Nephron progenitor cell (in vitro differentiated cells): ENCODE measurements around the gene DPEP2.
A peak's percentile ranks its signal among the peaks of the same experiment; 100 is the strongest.
"Not testable (repeated sequence)": the region's sequence is repeated elsewhere in the genome, so short reads cannot be mapped to it uniquely, and the experiment has no call there.

Experiments used
- DNase-seq: peaks from one replicate; pipeline ENCODE4 v3.0.0; 2021
- H3K27ac Mint-ChIP-seq: 2 replicates; pipeline ENCODE4 v1.8.0; 2021; ENCODE audit warnings: mild to moderate bottlenecking, moderate library complexity, mixed read lengths
- H3K27me3 Mint-ChIP-seq: 2 replicates; pipeline ENCODE4 v1.8.0; 2021; ENCODE audit warnings: mild to moderate bottlenecking, low read depth, mixed read lengths; ENCODE audit not compliant: poor library complexity
- H3K36me3 Mint-ChIP-seq: 2 replicates; pipeline ENCODE4 v1.8.0; 2021; ENCODE audit warnings: low read depth, mixed read lengths
- H3K4me1 Mint-ChIP-seq: 2 replicates; pipeline ENCODE4 v1.8.0; 2021; ENCODE audit warnings: mixed read lengths
- H3K4me3 Mint-ChIP-seq: 2 replicates; pipeline ENCODE4 v1.8.0; 2021; ENCODE audit warnings: mild to moderate bottlenecking, moderate library complexity, mixed read lengths
- H3K9me3 Mint-ChIP-seq: 2 replicates; pipeline ENCODE4 v1.8.0; 2021; ENCODE audit warnings: mild to moderate bottlenecking, moderate library complexity, mixed read lengths
- TF ChIP-seq, protein P1 (sequence below): fragments of 200-600 bp; sonication (generic); IDR thresholded peaks from 2 replicates; pipeline ENCODE4 v1.5.0; 2021; ENCODE audit warnings: antibody characterized with exemption

Gene DPEP2

DNA sequence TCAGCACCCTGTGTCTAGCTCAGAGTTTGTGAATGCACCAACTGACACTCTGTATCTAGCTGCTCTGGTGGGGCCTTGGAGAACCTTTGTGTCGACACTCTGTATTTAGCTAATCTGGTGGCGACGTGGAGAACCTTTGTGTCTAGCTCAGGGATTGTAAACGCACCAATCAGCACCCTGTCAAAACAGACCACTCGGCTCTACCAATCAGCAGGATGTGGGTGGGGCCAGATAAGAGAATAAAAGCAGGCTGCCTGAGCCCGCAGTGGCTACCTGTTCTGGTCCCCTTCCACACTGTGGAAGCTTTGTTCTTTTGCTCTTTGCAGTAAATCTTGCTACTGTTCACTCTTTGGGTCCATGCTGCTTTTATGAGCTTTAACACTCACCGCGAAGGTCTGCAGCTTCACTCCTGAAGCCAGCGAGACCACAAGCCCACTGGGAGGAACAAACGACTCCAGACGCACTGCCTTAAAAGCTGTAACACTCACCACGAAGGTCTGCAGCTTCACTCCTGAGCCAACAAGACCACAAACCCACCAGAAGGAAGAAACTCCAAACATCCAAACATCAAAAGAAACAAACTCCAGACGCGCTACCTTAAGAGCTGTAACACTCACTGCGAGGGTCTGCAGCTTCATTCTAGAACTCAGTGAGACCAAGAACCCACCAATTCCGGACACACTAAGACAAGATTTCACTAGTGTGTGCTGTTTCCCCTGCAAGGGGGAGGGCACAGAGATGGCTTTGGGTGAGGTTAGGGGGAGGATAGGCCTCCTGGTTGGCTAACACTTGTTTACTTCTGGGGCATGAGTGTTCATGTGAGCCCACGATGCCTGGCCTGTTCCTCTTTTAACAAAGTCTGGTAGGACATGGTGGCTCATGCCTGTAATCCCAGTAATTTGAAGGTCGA lies at the start of gene DPEP2:
Gene DPEP2 (minus strand): TSS at position 706 of the 910 bp plus-strand sequence. CDS start 6,272 bp downstream, outside the sequence.
- Mint-ChIP-seq H3K4me1 (peaks cover 23% of the 10 kb centered on the region), H3K27ac (peak within 1 kb of the TSS; percentile 64)
- DNase-seq = not testable (repeated sequence)

GRCh38 chr16:68047987-68048386 lies 48.7 kb upstream of the DPEP2 start:
- TF ChIP-seq, protein P1, sequence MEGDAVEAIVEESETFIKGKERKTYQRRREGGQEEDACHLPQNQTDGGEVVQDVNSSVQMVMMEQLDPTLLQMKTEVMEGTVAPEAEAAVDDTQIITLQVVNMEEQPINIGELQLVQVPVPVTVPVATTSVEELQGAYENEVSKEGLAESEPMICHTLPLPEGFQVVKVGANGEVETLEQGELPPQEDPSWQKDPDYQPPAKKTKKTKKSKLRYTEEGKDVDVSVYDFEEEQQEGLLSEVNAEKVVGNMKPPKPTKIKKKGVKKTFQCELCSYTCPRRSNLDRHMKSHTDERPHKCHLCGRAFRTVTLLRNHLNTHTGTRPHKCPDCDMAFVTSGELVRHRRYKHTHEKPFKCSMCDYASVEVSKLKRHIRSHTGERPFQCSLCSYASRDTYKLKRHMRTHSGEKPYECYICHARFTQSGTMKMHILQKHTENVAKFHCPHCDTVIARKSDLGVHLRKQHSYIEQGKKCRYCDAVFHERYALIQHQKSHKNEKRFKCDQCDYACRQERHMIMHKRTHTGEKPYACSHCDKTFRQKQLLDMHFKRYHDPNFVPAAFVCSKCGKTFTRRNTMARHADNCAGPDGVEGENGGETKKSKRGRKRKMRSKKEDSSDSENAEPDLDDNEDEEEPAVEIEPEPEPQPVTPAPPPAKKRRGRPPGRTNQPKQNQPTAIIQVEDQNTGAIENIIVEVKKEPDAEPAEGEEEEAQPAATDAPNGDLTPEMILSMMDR = no peak
- Mint-ChIP-seq H3K36me3 (peaks cover 55% of the 10 kb centered on the region), H3K4me3 (no peak overlapping the region), H3K27ac (no peak overlapping the region), H3K27me3 (no peaks in the 10 kb centered on the region), H3K9me3 (no peaks in the 10 kb centered on the region), H3K4me1 (no peaks in the 10 kb centered on the region)
- DNase-seq = no peak

More for the DNA sequence above, at the start of gene DPEP2:
- not testable (repeated sequence) for H3K27me3 Mint-ChIP-seq, H3K36me3 Mint-ChIP-seq, H3K9me3 Mint-ChIP-seq, H3K4me3 Mint-ChIP-seq

- Mint-ChIP-seq H3K4me1 (no peaks in the 10 kb centered on the region), H3K4me3 (no peak overlapping the region), H3K9me3 (no peaks in the 10 kb centered on the region), H3K27me3 (no peaks in the 10 kb centered on the region), H3K36me3 (peaks cover 43% of the 10 kb centered on the region), H3K27ac (peak overlapping the region; percentile 36)
- TF ChIP-seq, protein P1 = no peak
- no peak for DNase-seq
These were observed 46.8 kb upstream of the DPEP2 start for GRCh38 chr16:68046106-68046505.

- no peak for DNase-seq
- H3K4me1 Mint-ChIP-seq = no peaks in the 10 kb centered on the region
- H3K36me3 Mint-ChIP-seq = peaks cover 41% of the 10 kb centered on the region
- no peak overlapping the region for H3K4me3 Mint-ChIP-seq
- H3K9me3 Mint-ChIP-seq = no peaks in the 10 kb centered on the region
- no peak overlapping the region for H3K27ac Mint-ChIP-seq
- H3K27me3 Mint-ChIP-seq = no peaks in the 10 kb centered on the region
- TF ChIP-seq, protein P1 = no peak
These were observed 42.5 kb upstream of the DPEP2 start for GRCh38 chr16:68041783-68042182.

DNA sequence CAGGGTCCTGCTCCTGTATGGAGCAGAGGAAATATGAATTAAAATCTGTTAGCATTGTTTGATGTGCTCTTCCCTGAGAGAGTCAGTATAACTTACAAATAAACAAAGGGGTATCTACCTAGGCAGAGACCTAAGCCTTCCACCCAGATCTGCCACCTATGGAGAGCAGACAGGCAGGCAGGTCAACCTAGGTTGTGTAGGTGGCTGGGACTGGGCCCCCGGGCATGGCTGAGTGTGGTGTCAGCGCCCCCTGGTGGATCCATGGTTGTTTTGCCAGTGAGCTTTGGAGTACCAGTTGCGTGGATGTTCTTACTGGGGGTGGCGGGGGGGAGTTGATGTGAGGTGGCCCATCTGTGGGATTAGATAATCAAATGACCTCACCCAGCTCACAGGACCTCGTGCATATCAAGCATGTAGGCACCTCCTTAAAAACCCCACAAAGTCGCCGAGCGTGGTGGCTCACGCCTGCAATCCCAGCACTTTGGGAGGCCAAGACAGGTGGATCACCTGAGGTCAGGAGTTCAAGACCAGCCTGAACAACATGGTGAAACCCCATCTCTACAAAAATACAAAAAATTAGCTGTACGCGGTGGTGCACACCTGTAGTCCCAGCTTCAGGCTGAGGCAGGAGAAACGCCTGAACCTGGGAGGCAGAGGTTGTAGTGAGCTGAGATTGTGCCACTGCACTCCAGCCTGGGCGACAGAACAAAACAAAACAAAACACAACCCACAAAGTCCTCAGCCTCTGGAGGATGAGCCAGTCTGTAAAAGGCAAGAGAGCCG lies 41.4 kb upstream of the DPEP2 start:
- no peaks in the 10 kb centered on the region for H3K4me1 Mint-ChIP-seq
- no peaks in the 10 kb centered on the region for H3K9me3 Mint-ChIP-seq
- peak; percentile 88 for DNase-seq
- H3K4me3 Mint-ChIP-seq = no peak overlapping the region
- H3K27me3 Mint-ChIP-seq = no peaks in the 10 kb centered on the region
- no peak overlapping the region for H3K27ac Mint-ChIP-seq
- TF ChIP-seq, protein P1 = peak; percentile 76
- H3K36me3 Mint-ChIP-seq = peaks cover 36% of the 10 kb centered on the region
